Measurements from ENCODE around the gene CROCC. TPM values are rescaled to one million over a fixed set of nuclear protein-coding genes. Genes with fewer than 3 reads are reported as not detected.

Gene CROCC
- total and polyA plus RNA-seq, 9 of the 15 experiments (the other 6 are each of a cell fraction or from before 2014, with no cell fraction given), result 0.17 to 15.4 (median 7.6) TPM

- TF ChIP-seq RNF219 (CRISPR knock-in tag; IDR thresholded peaks at IDR 0.05) (no peak), EZH2 (IDR thresholded peaks at IDR 0.05; ENCODE audit: borderline replicate concordance, low read depth, low read length) (no peak), ZFX (CRISPR knock-in tag; IDR thresholded peaks at IDR 0.05) (peak; percentile 68), HMBOX1 (IDR thresholded peaks at IDR 0.05) (no peak), HNRNPUL1 (IDR thresholded peaks at IDR 0.05; ENCODE audit: low read length) (no peak), SP2 (IDR thresholded peaks at IDR 0.05; ENCODE audit: extremely low read depth, low read depth, low read length, poor library complexity, severe bottlenecking) (no peak), TFE3 (CRISPR knock-in tag; IDR thresholded peaks at IDR 0.05) (no peak), TSC22D4 (tag; IDR thresholded peaks at IDR 0.05) (no peak), RBBP5 (IDR thresholded peaks at IDR 0.05; ENCODE audit: borderline replicate concordance, insufficient read depth, low read length, poor library complexity, severe bottlenecking) (peak; percentile 37), STAG1 (CRISPR knock-in tag; IDR thresholded peaks at IDR 0.05; ENCODE audit: borderline replicate concordance) (peak; percentile 49; the same call in 1 of the 2 replicates), COPS2 (conservative IDR thresholded peaks at IDR 0.05) (no peak), ZMIZ1 (IDR thresholded peaks at IDR 0.05; ENCODE audit: low read depth in 2 of 2, low read length in 2 of 2) (no peak), TCF7 (IDR thresholded peaks at IDR 0.05; ENCODE audit: borderline replicate concordance) (no peak), KLF1 (tag; IDR thresholded peaks at IDR 0.05) (peak; percentile 80)
Observed at GRCh38 chr1:16960560-16961296, 39.0 kb downstream of the CROCC start (continued).
